HEK293 (cell line): ENCODE results near the gene CNGB1.

ENCODE experiments used
- BCL6B ChIP-seq: fragments of 450-650 bp; formaldehyde crosslinking; IDR thresholded peaks from 2 replicates; pipeline ENCODE4 v1.5.1; 2017; ENCODE audit warnings: missing biosample characterization, missing genetic modification characterization
- GLIS1 ChIP-seq: fragments of 450-650 bp; formaldehyde crosslinking; IDR thresholded peaks from 2 replicates; pipeline ENCODE4 v1.5.1; 2016; ENCODE audit warnings: missing biosample characterization, missing genetic modification characterization
- GLIS2 ChIP-seq: fragments of 450-650 bp; formaldehyde crosslinking; IDR thresholded peaks from 2 replicates; pipeline ENCODE4 v1.5.1; 2016; ENCODE audit warnings: missing biosample characterization, missing genetic modification characterization
- KLF1 ChIP-seq: fragments of 450-650 bp; formaldehyde crosslinking; IDR thresholded peaks from 2 replicates; pipeline ENCODE4 v1.5.1; 2016; ENCODE audit warnings: missing biosample characterization, missing genetic modification characterization
- KLF16 ChIP-seq: fragments of 450-650 bp; formaldehyde crosslinking; IDR thresholded peaks from 2 replicates; pipeline ENCODE4 v1.5.1; 2017; ENCODE audit warnings: missing biosample characterization, missing genetic modification characterization
- KLF9 ChIP-seq: fragments of 450-650 bp; formaldehyde crosslinking; IDR thresholded peaks from 2 replicates; pipeline ENCODE4 v1.5.1; 2016; ENCODE audit warnings: missing biosample characterization, missing genetic modification characterization, low read depth
- MYNN ChIP-seq: fragments of 450-650 bp; formaldehyde crosslinking; IDR thresholded peaks from 2 replicates; pipeline ENCODE4 v1.5.1; 2016; ENCODE audit warnings: missing biosample characterization, missing genetic modification characterization, borderline replicate concordance
- SP2 ChIP-seq: fragments of 450-650 bp; formaldehyde crosslinking; IDR thresholded peaks from 2 replicates; pipeline ENCODE4 v1.5.1; 2016; ENCODE audit warnings: missing biosample characterization, missing genetic modification characterization
- SP7 ChIP-seq: fragments of 450-650 bp; formaldehyde crosslinking; IDR thresholded peaks from 2 replicates; pipeline ENCODE4 v1.5.1; 2016; ENCODE audit warnings: missing biosample characterization, missing genetic modification characterization
- ZBTB20 ChIP-seq: fragments of 450-650 bp; formaldehyde crosslinking; IDR thresholded peaks from 2 replicates; pipeline ENCODE4 v1.5.1; 2016; ENCODE audit warnings: missing biosample characterization, missing genetic modification characterization
- ZBTB21 ChIP-seq: fragments of 450-650 bp; formaldehyde crosslinking; IDR thresholded peaks from 2 replicates; pipeline ENCODE4 v1.5.1; 2017; ENCODE audit warnings: missing biosample characterization, missing genetic modification characterization
- ZFHX2 ChIP-seq: fragments of 450-650 bp; formaldehyde crosslinking; conservative IDR thresholded peaks from 2 replicates; pipeline ENCODE4 v1.5.1; 2016; ENCODE audit warnings: missing biosample characterization, missing genetic modification characterization
- ZNF112 ChIP-seq: fragments of 450-650 bp; formaldehyde crosslinking; IDR thresholded peaks from 2 replicates; pipeline ENCODE4 v1.5.0; 2017; ENCODE audit warnings: missing biosample characterization, missing genetic modification characterization
- ZNF121 ChIP-seq: fragments of 450-650 bp; formaldehyde crosslinking; IDR thresholded peaks from 2 replicates; pipeline ENCODE4 v1.5.1; 2016; ENCODE audit warnings: missing biosample characterization, missing genetic modification characterization
- ZNF19 ChIP-seq: fragments of 450-650 bp; formaldehyde crosslinking; IDR thresholded peaks from 2 replicates; pipeline ENCODE4; 2016; ENCODE audit warnings: missing biosample characterization, missing genetic modification characterization, low read depth
- ZNF302 ChIP-seq: fragments of 450-650 bp; formaldehyde crosslinking; IDR thresholded peaks from 2 replicates; pipeline ENCODE4 v1.5.1; 2016; ENCODE audit warnings: missing biosample characterization, missing genetic modification characterization, low read depth
- ZNF335 ChIP-seq: fragments of 450-650 bp; formaldehyde crosslinking; conservative IDR thresholded peaks from 2 replicates; pipeline ENCODE4 v1.5.1; 2016; ENCODE audit warnings: missing biosample characterization, missing genetic modification characterization
- ZNF341 ChIP-seq: fragments of 450-650 bp; formaldehyde crosslinking; IDR thresholded peaks from 2 replicates; pipeline ENCODE4; 2016; ENCODE audit warnings: low read depth, missing biosample characterization, missing genetic modification characterization
- ZNF416 ChIP-seq: fragments of 450-650 bp; formaldehyde crosslinking; IDR thresholded peaks from 2 replicates; pipeline ENCODE4 v1.5.1; 2016; ENCODE audit warnings: missing biosample characterization, missing genetic modification characterization
- ZNF449 ChIP-seq: fragments of 450-650 bp; formaldehyde crosslinking; IDR thresholded peaks from 2 replicates; pipeline ENCODE4 v1.5.1; 2017; ENCODE audit warnings: missing biosample characterization, mild to moderate bottlenecking, missing genetic modification characterization, moderate library complexity
- ZNF473 ChIP-seq: fragments of 450-650 bp; formaldehyde crosslinking; IDR thresholded peaks from 2 replicates; pipeline ENCODE4 v1.5.1; 2017; ENCODE audit warnings: missing biosample characterization, missing genetic modification characterization
- ZNF529 ChIP-seq: fragments of 450-650 bp; formaldehyde crosslinking; IDR thresholded peaks from 2 replicates; pipeline ENCODE4 v1.5.1; 2017; ENCODE audit warnings: missing genetic modification characterization, missing biosample characterization; ENCODE audit not compliant: insufficient replicate concordance
- ZNF629 ChIP-seq: fragments of 450-650 bp; formaldehyde crosslinking; IDR thresholded peaks from 2 replicates; pipeline ENCODE4 v1.5.1; 2017; ENCODE audit warnings: missing biosample characterization, missing genetic modification characterization
- ZNF660 ChIP-seq: fragments of 450-650 bp; IDR thresholded peaks from 2 replicates; pipeline ENCODE4 v1.5.1; 2018; ENCODE audit warnings: missing biosample characterization, mild to moderate bottlenecking, missing genetic modification characterization
- ZNF747 ChIP-seq: fragments of 450-650 bp; formaldehyde crosslinking; IDR thresholded peaks from 2 replicates; pipeline ENCODE4 v1.5.1; 2016; ENCODE audit warnings: missing biosample characterization, missing genetic modification characterization
- ZNF776 ChIP-seq: fragments of 450-650 bp; formaldehyde crosslinking; IDR thresholded peaks from 2 replicates; pipeline ENCODE4 v1.5.0; 2017; ENCODE audit warnings: missing biosample characterization, missing genetic modification characterization, borderline replicate concordance
- ZSCAN30 ChIP-seq: fragments of 450-650 bp; IDR thresholded peaks from 2 replicates; pipeline ENCODE4 v1.5.1; 2018; ENCODE audit warnings: missing biosample characterization, mild to moderate bottlenecking, missing genetic modification characterization, moderate library complexity
- ZXDB ChIP-seq: fragments of 450-650 bp; formaldehyde crosslinking; IDR thresholded peaks from 2 replicates; pipeline ENCODE4 v1.5.1; 2016; ENCODE audit warnings: missing biosample characterization, missing genetic modification characterization
- TF ChIP-seq, protein P1 (sequence below): fragments of 450-650 bp; formaldehyde crosslinking; optimal IDR thresholded peaks from 2 replicates; pipeline ENCODE3; 2016; ENCODE audit warnings: missing biosample characterization, mild to moderate bottlenecking, missing genetic modification characterization
- TF ChIP-seq, protein P2 (sequence below): fragments of 450-650 bp; formaldehyde crosslinking; IDR thresholded peaks from 2 replicates; pipeline ENCODE4 v1.5.1; 2017; ENCODE audit warnings: missing biosample characterization, missing genetic modification characterization

CNGB1 gene

DNA sequence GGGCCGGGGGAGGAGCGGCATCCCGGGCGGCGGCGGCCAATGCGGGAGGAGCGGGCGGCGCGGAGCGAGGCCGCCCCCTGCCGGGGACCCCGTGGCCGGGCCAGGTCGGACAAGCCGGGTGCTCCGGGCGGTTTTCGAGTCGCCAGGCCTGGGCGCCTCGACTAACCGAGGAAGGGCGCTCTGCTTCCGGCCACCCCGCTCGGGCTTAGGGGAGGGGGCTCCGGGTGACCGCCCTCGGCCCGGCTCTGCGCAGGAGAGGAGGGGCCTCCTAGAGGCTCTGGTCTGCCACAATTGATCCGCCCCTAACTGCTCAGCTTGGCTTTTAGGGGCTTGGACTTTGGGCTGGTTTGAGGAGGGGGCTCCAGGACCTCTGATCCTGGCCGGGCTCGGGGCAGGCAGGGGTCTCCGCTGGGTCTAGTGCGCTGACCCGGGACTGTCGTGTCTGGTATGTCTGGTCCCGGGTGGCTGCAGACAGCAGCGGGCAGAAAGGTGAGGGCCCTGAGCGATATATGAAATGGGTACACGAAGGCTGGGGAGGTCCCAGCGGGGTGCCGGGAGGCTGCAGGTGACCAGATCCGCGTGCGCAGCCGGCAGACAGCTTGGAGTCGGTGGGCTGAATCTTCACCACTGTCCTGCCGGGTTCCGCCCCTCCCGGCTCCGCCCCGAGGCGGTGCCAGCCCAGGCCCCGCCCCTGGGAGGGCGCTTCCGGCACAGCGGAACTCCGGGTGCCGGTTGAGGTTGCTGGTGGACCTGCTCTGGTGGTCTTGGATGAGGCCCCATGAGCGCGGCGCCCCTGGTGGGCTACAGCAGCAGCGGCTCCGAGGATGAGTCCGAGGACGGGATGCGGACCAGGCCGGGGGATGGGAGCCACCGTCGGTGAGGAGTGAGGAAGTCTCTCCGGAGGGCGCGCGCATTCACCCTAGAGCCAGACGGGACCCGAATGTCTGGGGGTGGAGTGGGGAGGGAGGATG, 30.1 kb upstream of the CNGB1 start, which contains the start of gene USB1 (continued):
- TF ChIP-seq, protein P1, sequence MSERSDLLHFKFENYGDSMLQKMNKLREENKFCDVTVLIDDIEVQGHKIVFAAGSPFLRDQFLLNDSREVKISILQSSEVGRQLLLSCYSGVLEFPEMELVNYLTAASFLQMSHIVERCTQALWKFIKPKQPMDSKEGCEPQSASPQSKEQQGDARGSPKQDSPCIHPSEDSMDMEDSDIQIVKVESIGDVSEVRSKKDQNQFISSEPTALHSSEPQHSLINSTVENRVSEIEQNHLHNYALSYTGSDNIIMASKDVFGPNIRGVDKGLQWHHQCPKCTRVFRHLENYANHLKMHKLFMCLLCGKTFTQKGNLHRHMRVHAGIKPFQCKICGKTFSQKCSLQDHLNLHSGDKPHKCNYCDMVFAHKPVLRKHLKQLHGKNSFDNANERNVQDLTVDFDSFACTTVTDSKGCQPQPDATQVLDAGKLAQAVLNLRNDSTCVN (tag by site-specific recombination) = peak; percentile 49
- peak; percentile 78 for TF ChIP-seq KLF9 (tag by site-specific recombination)
- TF ChIP-seq ZBTB21 (tag by site-specific recombination) = 0 out of 2 replicates have a peak, but pooled peaks have one; percentile 17
- no peak for TF ChIP-seq MYNN (tag by site-specific recombination)
- 0 out of 2 replicates have a peak, but pooled peaks have one; percentile 20 for TF ChIP-seq ZNF121 (tag by site-specific recombination)
- peak; percentile 49 for TF ChIP-seq ZFHX2 (tag by site-specific recombination)
- TF ChIP-seq ZSCAN30 = no peak; the same call in 1 of the 2 replicates
- no peak for TF ChIP-seq ZNF473 (tag by site-specific recombination)
- TF ChIP-seq ZNF302 (tag by site-specific recombination) = no peak
- TF ChIP-seq KLF16 (tag by site-specific recombination) = peak; percentile 87
- peak; percentile 69 for TF ChIP-seq GLIS2
- no peak for TF ChIP-seq ZNF19 (tag by site-specific recombination)
- no peak for TF ChIP-seq BCL6B
- TF ChIP-seq KLF1 (tag by site-specific recombination) = peak; percentile 68; the same call in 1 of the 2 replicates
- no peak for TF ChIP-seq ZNF747
- TF ChIP-seq ZNF776 (tag by site-specific recombination) = no peak
- TF ChIP-seq ZNF112 (tag by site-specific recombination) = no peak
- no peak for TF ChIP-seq ZNF529 (tag by site-specific recombination)
- 0 out of 2 replicates have a peak, but pooled peaks have one; percentile 21 for TF ChIP-seq ZNF660 (tag by site-specific recombination)
- peak; percentile 66; the same call in 1 of the 2 replicates for TF ChIP-seq ZBTB20
- no peak for TF ChIP-seq ZNF416
- TF ChIP-seq, protein P2, sequence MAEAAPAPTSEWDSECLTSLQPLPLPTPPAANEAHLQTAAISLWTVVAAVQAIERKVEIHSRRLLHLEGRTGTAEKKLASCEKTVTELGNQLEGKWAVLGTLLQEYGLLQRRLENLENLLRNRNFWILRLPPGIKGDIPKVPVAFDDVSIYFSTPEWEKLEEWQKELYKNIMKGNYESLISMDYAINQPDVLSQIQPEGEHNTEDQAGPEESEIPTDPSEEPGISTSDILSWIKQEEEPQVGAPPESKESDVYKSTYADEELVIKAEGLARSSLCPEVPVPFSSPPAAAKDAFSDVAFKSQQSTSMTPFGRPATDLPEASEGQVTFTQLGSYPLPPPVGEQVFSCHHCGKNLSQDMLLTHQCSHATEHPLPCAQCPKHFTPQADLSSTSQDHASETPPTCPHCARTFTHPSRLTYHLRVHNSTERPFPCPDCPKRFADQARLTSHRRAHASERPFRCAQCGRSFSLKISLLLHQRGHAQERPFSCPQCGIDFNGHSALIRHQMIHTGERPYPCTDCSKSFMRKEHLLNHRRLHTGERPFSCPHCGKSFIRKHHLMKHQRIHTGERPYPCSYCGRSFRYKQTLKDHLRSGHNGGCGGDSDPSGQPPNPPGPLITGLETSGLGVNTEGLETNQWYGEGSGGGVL (tag by site-specific recombination) = peak; percentile 45
- peak; percentile 62 for TF ChIP-seq ZXDB (tag by site-specific recombination)
- peak; percentile 92 for TF ChIP-seq SP2
- TF ChIP-seq SP7 (tag by site-specific recombination) = peak; percentile 67; the same call in 1 of the 2 replicates
- peak; percentile 65 for TF ChIP-seq GLIS1
- TF ChIP-seq ZNF341 (tag by site-specific recombination) = 0 out of 2 replicates have a peak, but pooled peaks have one; percentile 10
- TF ChIP-seq ZNF629 (tag by site-specific recombination) = peak; percentile 16
- TF ChIP-seq ZNF335 = peak; percentile 85
- 0 out of 2 replicates have a peak, but pooled peaks have one; percentile 23 for TF ChIP-seq ZNF449 (tag by site-specific recombination)
